GM23338 (cell line): Measurements from ENCODE around the gene HNRNPL.

Source experiments
- CREB1 ChIP-seq: fragments of 250-450 bp; sonication (Bioruptor Pico); IDR thresholded peaks from 2 replicates; pipeline ENCODE4 v1.5.0; 2020; ENCODE audit warnings: low read depth, mild to moderate bottlenecking, moderate library complexity
- CTCF ChIP-seq, 2 experiments: fragments of 200-600 bp in 1 of 2; sonication (generic) in 1 of 2; conservative IDR thresholded peaks; 2 replicates each; pipeline versions ENCODE4 v1.5.1 to v1.6.1; 2016 to 2017; ENCODE audit warnings: antibody characterized with exemption in 2 of 2, low read depth in 2 of 2, mild to moderate bottlenecking in 2 of 2, moderate library complexity in 1 of 2
- ETS1 ChIP-seq: IDR thresholded peaks from 2 replicates; pipeline ENCODE4 v1.6.1; 2016; ENCODE audit warnings: antibody characterized with exemption
- EZH2 ChIP-seq: fragments of 200-600 bp; sonication (generic); IDR thresholded peaks from one replicate; pipeline ENCODE4 v1.8.0; 2017; ENCODE audit warnings: antibody characterized with exemption, mild to moderate bottlenecking, low read depth; ENCODE audit not compliant: unreplicated experiment
- EZH2phosphoT487 ChIP-seq: fragments of 200-600 bp; sonication (generic); IDR thresholded peaks from one replicate; pipeline ENCODE4 v1.8.1; 2018; ENCODE audit warnings: antibody characterized with exemption; ENCODE audit not compliant: unreplicated experiment
- JUNB ChIP-seq: IDR thresholded peaks from one replicate; pipeline ENCODE4 v1.6.1; 2016; ENCODE audit warnings: antibody characterized with exemption; ENCODE audit not compliant: unreplicated experiment
- NANOG ChIP-seq: IDR thresholded peaks from 2 replicates; pipeline ENCODE4 v1.6.1; 2016; ENCODE audit warnings: antibody characterized with exemption, borderline replicate concordance
- POLR2AphosphoS5 ChIP-seq: IDR thresholded peaks from 2 replicates; pipeline ENCODE4 v1.6.1; 2016; ENCODE audit warnings: antibody characterized with exemption, low read depth
- REST ChIP-seq: IDR thresholded peaks from one replicate; pipeline ENCODE4 v1.6.1; 2018; ENCODE audit warnings: antibody characterized with exemption; ENCODE audit not compliant: unreplicated experiment
- ZNF331 ChIP-seq: fragments of 250-450 bp; sonication (Bioruptor Pico); IDR thresholded peaks from 2 replicates; pipeline ENCODE4 v1.5.0; 2020; ENCODE audit warnings: low read depth, mild to moderate bottlenecking, moderate library complexity
- ZNF462 ChIP-seq: fragments of 250-450 bp; sonication (Bioruptor Pico); IDR thresholded peaks from 2 replicates; pipeline ENCODE4 v1.5.0; 2020; ENCODE audit warnings: mild to moderate bottlenecking, moderate library complexity

- TF ChIP-seq POLR2AphosphoS5, result no peak
- TF ChIP-seq CTCF (conservative IDR thresholded peaks at IDR 0.05; ENCODE audit: low read depth in 2 of 2), result no peak
- TF ChIP-seq EZH2, result no peak
- no peak for TF ChIP-seq REST
- TF ChIP-seq CREB1 (CRISPR knock-in tag), result no peak
- TF ChIP-seq JUNB, result no peak
- TF ChIP-seq ZNF331 (CRISPR knock-in tag), result no peak
- TF ChIP-seq EZH2phosphoT487, result no peak
- TF ChIP-seq NANOG, result no peak
- TF ChIP-seq ETS1, result no peak
- TF ChIP-seq ZNF462 (CRISPR knock-in tag), result no peak
Measured at GRCh38 chr19:38844093-38844686, 5.6 kb downstream of the HNRNPL start.
